ENCODE results near the gene KCNJ15. TPM values are rescaled to one million over a fixed set of nuclear protein-coding genes. Genes with fewer than 3 reads are reported as not detected.
A peak's percentile ranks its signal among the peaks of the same experiment; 100 is the strongest.

The KCNJ15 gene
- total RNA-seq, 4 donors from 2014 or later: 4.6 to 9.2 (median 6.5) TPM

DNA sequence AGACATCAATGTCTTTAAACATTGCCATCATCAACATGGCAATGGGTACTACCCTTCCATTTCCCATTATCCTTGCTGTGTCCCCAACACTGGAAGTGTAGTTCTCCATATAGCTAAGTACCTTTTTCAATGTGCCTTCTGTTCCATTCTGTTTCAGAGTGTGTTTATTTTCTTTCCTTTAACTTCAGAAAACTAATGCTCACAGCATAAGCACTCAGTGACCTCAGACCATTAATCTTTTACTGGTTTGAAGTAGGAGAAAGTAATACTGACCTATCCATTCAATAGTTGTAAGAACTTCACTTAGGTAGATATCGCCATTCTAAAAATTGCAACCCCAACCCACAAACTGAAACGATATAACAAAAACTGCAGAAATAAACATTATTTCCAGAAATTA lies 37.8 kb downstream of the KCNJ15 start:
- Histone ChIP-seq H3K27ac (no peak overlapping the region), H3K4me1 (peaks cover 47% of the 10 kb centered on the region), H3K9me3 (no peaks in the 10 kb centered on the region), H3K36me3 (peaks cover 1% of the 10 kb centered on the region), H3K4me3 (no peak overlapping the region), H3K27me3 (no peaks in the 10 kb centered on the region)
- TF ChIP-seq CTCF (IDR thresholded peaks at IDR 0.05) (no peak), POLR2A (IDR thresholded peaks at IDR 0.05) (no peak), POLR2AphosphoS5 (IDR thresholded peaks at IDR 0.05) (no peak), EP300 (IDR thresholded peaks at IDR 0.05) (no peak)
- WGBS: 97% methylated on average over 2 of the region's 2 CpGs
- DNase-seq (ENCODE audit: low spot score in 2 of 2): no peak

DNA sequence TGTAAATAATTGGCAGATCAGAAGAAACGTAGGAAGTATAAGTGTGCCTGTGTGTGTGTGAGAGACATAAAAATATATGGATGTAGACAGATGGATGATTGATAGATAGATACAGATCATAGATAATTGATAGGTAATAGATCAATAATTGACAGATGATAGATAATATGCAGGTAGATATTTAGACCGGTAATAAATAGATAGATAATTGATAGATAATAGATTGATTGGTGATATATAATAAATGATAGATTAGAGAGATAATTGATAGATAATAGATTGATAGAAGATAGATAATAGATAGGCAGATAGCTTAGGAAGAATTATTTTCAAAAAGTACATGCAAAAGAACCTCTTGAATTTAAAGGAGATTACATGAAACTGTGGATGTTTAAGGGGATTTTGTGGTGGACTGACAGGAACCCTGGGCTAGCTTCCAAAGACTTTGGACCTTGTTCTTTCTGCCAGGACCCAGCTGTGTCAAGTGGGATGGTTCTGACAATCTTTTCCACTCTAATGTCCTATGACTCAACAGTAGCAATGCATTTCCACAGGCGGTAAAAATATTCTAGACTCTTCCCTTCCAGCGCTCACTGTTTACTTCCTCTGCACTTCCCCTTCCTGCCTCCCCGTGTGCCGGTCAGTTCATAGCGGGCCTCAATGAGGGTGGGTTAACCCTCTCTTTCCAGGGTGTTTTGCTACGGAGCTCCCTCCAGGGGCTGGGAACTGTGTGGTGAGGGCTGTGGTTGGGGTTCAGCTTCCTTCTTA lies 39.4 kb downstream of the KCNJ15 start:
- H3K27me3 ChIP-seq: no peaks in the 10 kb centered on the region
- no peaks in the 10 kb centered on the region for H3K9me3 ChIP-seq
- WGBS: 54% methylated on average over 8 of the region's 8 CpGs
- peak overlapping the region; percentile 53 for H3K27ac ChIP-seq
- peaks cover 5% of the 10 kb centered on the region for H3K36me3 ChIP-seq
- peaks cover 47% of the 10 kb centered on the region for H3K4me1 ChIP-seq
- DNase-seq (ENCODE audit: low spot score in 2 of 2): no peak
- H3K4me3 ChIP-seq: no peak overlapping the region
- TF ChIP-seq POLR2A (IDR thresholded peaks at IDR 0.05) (no peak), POLR2AphosphoS5 (IDR thresholded peaks at IDR 0.05) (no peak), EP300 (IDR thresholded peaks at IDR 0.05) (no peak), CTCF (IDR thresholded peaks at IDR 0.05) (no peak)

- peaks cover 47% of the 10 kb centered on the region for H3K4me1 ChIP-seq
- peak overlapping the region; percentile 53 for H3K27ac ChIP-seq
- TF ChIP-seq EP300 (IDR thresholded peaks at IDR 0.05): no peak
- H3K27me3 ChIP-seq: no peaks in the 10 kb centered on the region
- no peak overlapping the region for H3K4me3 ChIP-seq
- peaks cover 5% of the 10 kb centered on the region for H3K36me3 ChIP-seq
- no peaks in the 10 kb centered on the region for H3K9me3 ChIP-seq
- 16% methylated on average over 3 of the region's 3 CpGs for WGBS
- DNase-seq (ENCODE audit: low spot score in 2 of 2): no peak
Observed at GRCh38 chr21:38297194-38297631, 40.4 kb downstream of the KCNJ15 start.

DNA sequence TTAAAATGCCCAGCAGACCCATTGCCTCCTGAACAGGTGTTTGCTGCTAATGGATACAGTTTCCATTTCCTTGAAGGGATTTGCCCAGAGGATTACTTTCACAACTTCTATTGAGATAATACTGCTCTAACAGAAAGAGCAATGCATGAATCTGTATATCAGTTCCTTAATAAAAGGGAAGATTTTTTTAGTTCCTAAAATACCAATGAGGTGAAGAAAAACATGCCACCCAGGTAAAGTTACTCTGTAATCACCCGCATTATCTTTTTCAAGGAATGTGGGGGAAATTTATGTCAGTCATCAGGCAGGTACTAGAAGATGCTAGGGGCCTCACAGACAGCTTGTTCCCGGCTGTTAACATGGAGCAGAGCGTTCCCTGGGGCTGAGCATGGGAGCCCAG lies 41.1 kb downstream of the KCNJ15 start:
- Histone ChIP-seq H3K9me3 (no peaks in the 10 kb centered on the region), H3K27me3 (no peaks in the 10 kb centered on the region), H3K4me3 (no peak overlapping the region), H3K36me3 (peaks cover 5% of the 10 kb centered on the region), H3K27ac (no peak overlapping the region), H3K4me1 (peaks cover 42% of the 10 kb centered on the region)
- WGBS: 89% methylated on average over 3 of the region's 3 CpGs
- TF ChIP-seq CTCF (IDR thresholded peaks at IDR 0.05): no peak
- TF ChIP-seq EP300 (IDR thresholded peaks at IDR 0.05): no peak
- TF ChIP-seq POLR2A (IDR thresholded peaks at IDR 0.05): no peak
- no peak for TF ChIP-seq POLR2AphosphoS5 (IDR thresholded peaks at IDR 0.05)
- DNase-seq (ENCODE audit: low spot score in 2 of 2): no peak

- no peak for DNase-seq (ENCODE audit: low spot score in 2 of 2)
- no peaks in the 10 kb centered on the region for H3K27me3 ChIP-seq
- no peaks in the 10 kb centered on the region for H3K9me3 ChIP-seq
- no peak overlapping the region for H3K4me3 ChIP-seq
- WGBS: 89% methylated on average over 3 of the region's 3 CpGs
- no peak overlapping the region for H3K27ac ChIP-seq
- peaks cover 5% of the 10 kb centered on the region for H3K36me3 ChIP-seq
- peaks cover 35% of the 10 kb centered on the region for H3K4me1 ChIP-seq
- no peak for TF ChIP-seq CTCF (IDR thresholded peaks at IDR 0.05)
- no peak for TF ChIP-seq POLR2AphosphoS5 (IDR thresholded peaks at IDR 0.05)
- no peak for TF ChIP-seq EP300 (IDR thresholded peaks at IDR 0.05)
Observed at GRCh38 chr21:38298832-38299231, 42.0 kb downstream of the KCNJ15 start.
